Measurements from ENCODE around the gene ARL13B. TPM values are rescaled to one million over a fixed set of nuclear protein-coding genes. Genes with fewer than 3 reads are reported as not detected.

Gene ARL13B
- total and polyA plus RNA-seq, 10 of the 15 experiments (the other 5 are each of a cell fraction or from before 2014, with no cell fraction given) = 3.0 to 10.4 (median 7.9) TPM

GRCh38 chr3:94012185-94012584 lies 32.2 kb downstream of the ARL13B start:
- Histone ChIP-seq H3K27me3 (replicated peaks in 1 of 2; ENCODE audit: control insufficient read depth in 2 of 2, insufficient read depth in 2 of 2, low read length in 1 of 2) (no peaks in the 10 kb centered on the region), H3K4me3 (no peak overlapping the region), H3K27ac (ENCODE audit: control insufficient read depth, insufficient read depth) (no peak overlapping the region), H3K79me2 (ENCODE audit: control insufficient read depth, insufficient read depth, low read length) (no peaks in the 10 kb centered on the region), H3K9me3 (replicated peaks; ENCODE audit: control insufficient read depth, insufficient read depth, low read length) (no peaks in the 10 kb centered on the region), H3K4me2 (ENCODE audit: control insufficient read depth, insufficient read depth) (no peak overlapping the region), H3K9ac (ENCODE audit: control insufficient read depth, insufficient read depth, low read length) (no peak overlapping the region), H2AFZ (ENCODE audit: control insufficient read depth, low read depth, low read length) (no peak overlapping the region), H4K20me1 (ENCODE audit: control insufficient read depth, insufficient read depth) (no peaks in the 10 kb centered on the region), H3K36me3 (ENCODE audit: control insufficient read depth in 2 of 2, insufficient read depth in 2 of 2, low read length in 1 of 2) (no peaks in the 10 kb centered on the region), H3K4me1 (ENCODE audit: control insufficient read depth, insufficient read depth, low read length) (no peaks in the 10 kb centered on the region)
- CTCF ChIA-PET = no interaction called here
- 100% methylated on average over 1 of the region's 1 CpG for WGBS (ENCODE audit: insufficient coverage, insufficient replicate concordance, low lambda C conversion rate, missing lambda C conversion rate)
- TF ChIP-seq KDM1A (IDR thresholded peaks at IDR 0.05; ENCODE audit: borderline replicate concordance) (no peak), SRF (IDR thresholded peaks at IDR 0.05; ENCODE audit: low read depth in 2 of 2, low read length in 2 of 2) (no peak), MEF2A (IDR thresholded peaks at IDR 0.05; ENCODE audit: insufficient read depth, low read depth, low read length) (no peak), CBFB (IDR thresholded peaks at IDR 0.05; ENCODE audit: low read depth) (no peak), E2F4 (IDR thresholded peaks at IDR 0.05; ENCODE audit: low read depth, low read length) (no peak), SUZ12 (IDR thresholded peaks at IDR 0.05; ENCODE audit: unreplicated experiment) (no peak), CBX3 (IDR thresholded peaks at IDR 0.05; ENCODE audit: borderline replicate concordance, low read depth) (no peak), PBX3 (IDR thresholded peaks at IDR 0.05; ENCODE audit: insufficient replicate concordance, low read depth, low read length) (no peak), KLF5 (IDR thresholded peaks at IDR 0.05; ENCODE audit: partially characterized antibody) (no peak), YBX1 (IDR thresholded peaks at IDR 0.05) (no peak)
- no TSS peak for BruUV-seq (replicated peaks)
- ATAC-seq (no peak), FAIRE-seq (no peak), DNase-seq (ENCODE audit: low read depth, low spot score) (no peak)
- RAD21 ChIA-PET (ENCODE audit: unreplicated experiment) = interaction anchor here (1.2 kb wide), 1 partner anchor 90 kb away, joined by 6 read pairs; no protein-coding TSS in a partner anchor
- intact Hi-C loops (cut with micrococcal nuclease; ENCODE audit: unreplicated experiment) = no loop called here
- POLR2A ChIA-PET = no interaction called here
- in situ Hi-C loops (cut with MboI) = no loop called here
- SMC1A ChIA-PET (ENCODE audit: uncharacterized antibody, unreplicated experiment) = interaction anchor here (1.0 to 1.2 kb wide), 2 partner anchors 9 to 57 kb away, joined by 3 to 4 read pairs; no protein-coding TSS in a partner anchor
